Epithelial cell of proximal tubule (primary cell): Measurements from ENCODE around the gene FAM193B. TPM values are rescaled to one million over a fixed set of nuclear protein-coding genes. Genes with fewer than 3 reads are reported as not detected.
A peak's percentile ranks its signal among the peaks of the same experiment; 100 is the strongest.

Experiments used
- DNase-seq: peaks from one replicate; pipeline ENCODE4 v3.0.0-alpha.2; 2011; ENCODE audit warnings: low read depth
- H3K4me3 ChIP-seq: 2 replicates; pipeline ENCODE4 v1.5.1; 2011; ENCODE audit warnings: low read depth, mild to moderate bottlenecking, low read length
- total RNA-seq: library from RNA; depleted of rRNA; stranded (reverse); fragments of >200 nt; gene quantifications from 2 replicates; pipeline ENCODE4 v1.2.3, GENCODE V29; 2015
- TF ChIP-seq, protein P1 (sequence below): conservative IDR thresholded peaks from 2 replicates; pipeline ENCODE4 v1.5.1; 2012; ENCODE audit warnings: low read depth, mild to moderate bottlenecking, low read length

FAM193B gene
- total RNA-seq, 1 donor from 2014 or later: 36.4 TPM

DNA sequence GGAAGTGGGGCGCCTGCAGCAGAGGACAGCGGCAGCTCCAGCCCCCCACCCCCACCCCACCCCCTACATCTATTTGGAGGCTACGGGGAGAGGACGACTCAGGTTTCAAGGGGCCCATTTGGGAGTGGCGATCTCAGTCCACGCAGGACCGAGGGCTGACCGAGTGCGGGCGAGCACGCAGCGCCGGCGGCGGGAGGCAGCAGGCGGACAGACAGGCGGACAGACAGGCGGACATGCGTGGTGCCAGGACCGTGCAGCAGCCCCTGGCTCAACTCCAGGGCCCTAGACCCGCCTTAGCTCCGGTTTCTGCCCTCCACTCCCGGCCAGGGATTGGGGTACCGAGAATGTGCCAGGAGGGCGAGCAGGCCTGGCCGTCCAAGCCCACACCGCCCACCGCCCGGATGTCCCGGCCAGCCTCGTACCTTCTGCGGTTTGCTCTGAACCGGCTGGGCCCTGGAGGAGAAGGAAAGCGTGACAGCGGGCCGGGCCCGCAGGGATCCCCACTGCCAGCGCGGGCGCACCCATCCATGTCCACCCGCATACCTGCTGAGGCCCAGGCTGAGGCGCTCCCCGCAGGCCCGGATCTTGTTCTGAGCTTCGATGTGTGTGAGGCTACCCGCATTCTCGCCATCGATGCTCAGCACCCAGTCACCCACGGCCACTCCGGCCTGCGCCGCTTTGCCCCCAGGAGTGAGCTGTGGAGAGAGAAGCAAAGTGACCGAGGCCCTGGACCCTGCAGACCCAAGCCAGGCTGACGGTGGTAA is 62.2 kb downstream of the FAM193B start:
- no peak for DNase-seq
- no peak overlapping the region for H3K4me3 ChIP-seq
- TF ChIP-seq, protein P1, sequence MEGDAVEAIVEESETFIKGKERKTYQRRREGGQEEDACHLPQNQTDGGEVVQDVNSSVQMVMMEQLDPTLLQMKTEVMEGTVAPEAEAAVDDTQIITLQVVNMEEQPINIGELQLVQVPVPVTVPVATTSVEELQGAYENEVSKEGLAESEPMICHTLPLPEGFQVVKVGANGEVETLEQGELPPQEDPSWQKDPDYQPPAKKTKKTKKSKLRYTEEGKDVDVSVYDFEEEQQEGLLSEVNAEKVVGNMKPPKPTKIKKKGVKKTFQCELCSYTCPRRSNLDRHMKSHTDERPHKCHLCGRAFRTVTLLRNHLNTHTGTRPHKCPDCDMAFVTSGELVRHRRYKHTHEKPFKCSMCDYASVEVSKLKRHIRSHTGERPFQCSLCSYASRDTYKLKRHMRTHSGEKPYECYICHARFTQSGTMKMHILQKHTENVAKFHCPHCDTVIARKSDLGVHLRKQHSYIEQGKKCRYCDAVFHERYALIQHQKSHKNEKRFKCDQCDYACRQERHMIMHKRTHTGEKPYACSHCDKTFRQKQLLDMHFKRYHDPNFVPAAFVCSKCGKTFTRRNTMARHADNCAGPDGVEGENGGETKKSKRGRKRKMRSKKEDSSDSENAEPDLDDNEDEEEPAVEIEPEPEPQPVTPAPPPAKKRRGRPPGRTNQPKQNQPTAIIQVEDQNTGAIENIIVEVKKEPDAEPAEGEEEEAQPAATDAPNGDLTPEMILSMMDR: no peak

DNA sequence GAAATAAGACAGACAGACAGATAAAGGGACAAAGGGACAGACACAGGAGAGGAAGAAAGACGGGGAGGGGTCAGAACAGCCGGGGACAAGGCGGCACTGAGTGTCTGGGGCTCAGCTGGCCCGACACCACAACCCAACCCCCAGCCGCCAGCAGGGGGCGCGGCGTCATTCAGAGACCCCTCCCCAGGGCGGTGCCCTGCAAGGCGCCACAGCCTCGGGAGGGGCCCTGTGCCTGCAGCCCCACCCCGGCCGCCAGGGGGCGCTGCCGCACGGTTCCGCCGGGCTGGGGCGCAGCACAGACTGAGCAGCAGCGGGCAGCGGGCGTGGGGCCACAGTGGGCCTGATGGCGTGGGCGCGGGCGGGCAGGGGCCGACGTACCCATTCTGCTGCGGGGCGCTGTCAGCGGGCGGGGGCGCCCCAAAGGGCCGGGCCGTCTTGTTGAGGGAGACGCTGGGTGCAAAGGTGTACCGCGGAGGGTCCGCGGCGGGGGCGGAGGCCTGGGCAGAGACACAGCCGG is 62.9 kb downstream of the FAM193B start:
- H3K4me3 ChIP-seq: no peak overlapping the region
- TF ChIP-seq, protein P1: peak; percentile 53
- DNase-seq: no peak

DNA sequence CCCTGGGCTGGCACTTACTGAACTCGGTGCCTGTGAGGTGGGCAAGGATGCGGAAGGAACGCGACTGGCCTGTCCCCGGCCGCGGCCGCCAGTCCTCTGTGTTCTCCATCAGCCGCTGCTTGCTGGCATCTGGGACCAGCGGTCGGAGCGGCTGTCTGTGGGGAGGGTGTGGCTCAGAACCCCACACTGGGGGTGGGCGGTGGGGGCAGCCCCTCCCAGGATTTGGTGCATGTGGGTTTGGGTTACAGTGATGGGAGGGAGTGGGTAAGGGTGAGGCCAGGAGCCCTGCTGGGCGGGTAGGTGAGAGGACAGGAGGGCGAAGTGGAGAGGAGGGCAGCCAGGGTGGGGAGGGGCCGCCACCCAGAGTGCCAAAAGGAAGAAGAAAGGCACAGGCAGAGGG is 63.4 kb downstream of the FAM193B start:
- no peak for DNase-seq
- TF ChIP-seq, protein P1: no peak
- H3K4me3 ChIP-seq: no peak overlapping the region

DNA sequence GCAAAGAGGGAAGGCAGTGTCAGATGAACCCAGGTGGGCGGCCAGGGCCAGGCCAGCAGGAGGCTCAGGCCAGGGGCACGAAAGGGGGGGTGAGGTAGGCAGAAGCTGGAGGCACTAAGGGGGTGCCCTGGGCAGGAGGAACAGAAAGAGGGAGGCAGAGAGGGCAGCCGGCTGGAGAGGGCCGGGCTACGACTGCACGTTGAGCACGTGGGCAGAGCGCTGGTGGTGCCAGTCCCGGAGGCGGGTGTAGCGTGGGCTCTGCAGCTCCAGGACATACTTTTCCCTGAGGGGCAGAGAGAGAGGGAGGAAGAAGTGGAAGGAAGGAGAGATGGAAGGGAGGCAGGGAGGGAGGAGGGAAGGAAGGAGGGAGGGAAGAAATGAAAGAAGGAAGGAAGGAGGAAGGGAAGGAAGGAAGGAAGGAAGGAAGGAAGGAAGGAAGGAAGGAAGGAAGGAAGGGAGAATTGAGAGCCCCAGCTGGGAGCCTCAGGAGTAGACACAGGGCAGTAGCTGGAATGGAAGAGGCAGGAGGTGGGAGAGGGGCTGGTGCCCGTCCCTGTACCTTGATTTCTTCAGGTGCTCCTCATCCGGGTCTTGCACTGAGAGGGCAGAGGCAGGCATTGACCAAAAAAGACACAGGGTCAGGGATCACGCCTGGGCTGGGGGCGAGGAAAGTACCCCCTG is 63.9 kb downstream of the FAM193B start:
- no peak for DNase-seq
- TF ChIP-seq, protein P1: no peak
- H3K4me3 ChIP-seq: no peak overlapping the region

GRCh38 chr5:177489119-177489716 is 65.1 kb downstream of the FAM193B start:
- TF ChIP-seq, protein P1: no peak
- DNase-seq: no peak
- H3K4me3 ChIP-seq: no peak overlapping the region

DNA sequence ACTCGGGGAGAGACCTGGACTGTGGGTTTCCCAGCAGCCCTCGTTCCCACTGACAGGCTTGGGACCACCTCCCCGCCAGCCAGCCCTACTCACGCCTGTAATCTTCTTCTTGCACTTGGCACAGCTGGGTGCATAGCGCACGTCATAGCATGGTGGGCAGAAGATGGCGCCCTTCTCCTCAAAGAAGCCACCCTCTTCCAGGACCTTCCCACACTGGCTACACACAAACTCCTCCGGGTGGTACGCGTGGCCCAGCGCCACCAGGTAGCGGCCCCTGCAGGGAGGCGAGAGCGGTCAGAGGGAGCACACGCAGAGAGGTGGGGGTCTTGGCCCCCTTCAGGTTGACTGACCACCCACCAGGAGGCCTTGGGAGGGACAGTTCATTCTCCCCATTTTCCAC is 66.4 kb downstream of the FAM193B start:
- DNase-seq: no peak
- TF ChIP-seq, protein P1: no peak
- H3K4me3 ChIP-seq: no peak overlapping the region
